Chondrocyte (in vitro differentiated cells): ENCODE measurements around the gene CHODL. TPM values are rescaled to one million over a fixed set of nuclear protein-coding genes. Genes with fewer than 3 reads are reported as not detected.

Source experiments
- DNase-seq: peaks from one replicate; pipeline ENCODE4 v3.0.0; 2021; ENCODE audit warnings: mixed read lengths, low spot score
- H3K27ac Mint-ChIP-seq: one replicate; pipeline ENCODE4 v1.8.0; 2021; ENCODE audit warnings: mild to moderate bottlenecking, moderate library complexity, mixed read lengths; ENCODE audit not compliant: unreplicated experiment
- H3K27me3 Mint-ChIP-seq: 2 replicates; pipeline ENCODE4 v1.8.0; 2021; ENCODE audit warnings: low read depth, mixed read lengths
- H3K36me3 Mint-ChIP-seq: 2 replicates; pipeline ENCODE4 v1.8.0; 2021; ENCODE audit warnings: low read depth, mixed read lengths
- H3K4me1 Mint-ChIP-seq: 2 replicates; pipeline ENCODE4 v1.8.0; 2021; ENCODE audit warnings: low read depth, mild to moderate bottlenecking, mixed read lengths
- H3K4me3 Mint-ChIP-seq: one replicate; pipeline ENCODE4 v1.8.0; 2021; ENCODE audit warnings: mild to moderate bottlenecking, moderate library complexity, mixed read lengths; ENCODE audit not compliant: unreplicated experiment
- H3K9me3 Mint-ChIP-seq: 2 replicates; pipeline ENCODE4 v1.8.0; 2021; ENCODE audit warnings: low read depth, mixed read lengths
- CTCF ChIP-seq: fragments of 200-600 bp; sonication (generic); IDR thresholded peaks from 2 replicates; pipeline ENCODE4 v1.5.0; 2021; ENCODE audit warnings: antibody characterized with exemption, mild to moderate bottlenecking, moderate library complexity
- total RNA-seq: library from RNA; stranded (reverse); gene quantifications from 3 replicates; pipeline ENCODE4 v1.2.1, GENCODE V29; 2021

CHODL gene
- total RNA-seq, 1 donor from 2014 or later, result 0.22 TPM

DNA sequence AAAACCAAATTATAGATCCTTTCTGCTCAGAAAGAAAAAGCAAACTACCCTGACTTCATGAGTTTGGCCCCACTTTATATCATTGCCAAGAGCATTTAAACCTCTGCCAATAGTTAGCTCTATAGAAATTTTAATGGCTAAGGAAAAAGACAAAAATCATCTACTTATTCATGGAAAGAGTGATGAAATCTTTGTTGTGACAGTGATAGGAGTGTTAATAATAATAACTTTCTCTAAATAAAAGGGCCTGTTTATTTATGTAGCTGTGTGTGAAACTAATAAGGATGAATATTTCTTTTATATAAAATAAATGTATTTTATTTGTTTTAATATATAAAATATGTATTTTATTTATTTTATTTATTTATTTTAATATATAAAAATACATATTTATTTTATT is 6.4 kb downstream of the CHODL start:
- DNase-seq, result no peak
- Mint-ChIP-seq H3K9me3 (no peaks in the 10 kb centered on the region), H3K36me3 (no peaks in the 10 kb centered on the region), H3K27ac (no peak overlapping the region), H3K4me3 (no peak overlapping the region), H3K4me1 (no peaks in the 10 kb centered on the region), H3K27me3 (peaks cover 12% of the 10 kb centered on the region)
- TF ChIP-seq CTCF, result no peak

- TF ChIP-seq CTCF, result no peak
- Mint-ChIP-seq H3K9me3 (no peaks in the 10 kb centered on the region), H3K27me3 (peaks cover 7% of the 10 kb centered on the region), H3K36me3 (no peaks in the 10 kb centered on the region), H3K4me3 (no peak overlapping the region), H3K27ac (no peak overlapping the region), H3K4me1 (no peaks in the 10 kb centered on the region)
- no peak for DNase-seq
Observed at GRCh38 chr21:18252256-18252655, 7.6 kb downstream of the CHODL start.

DNA sequence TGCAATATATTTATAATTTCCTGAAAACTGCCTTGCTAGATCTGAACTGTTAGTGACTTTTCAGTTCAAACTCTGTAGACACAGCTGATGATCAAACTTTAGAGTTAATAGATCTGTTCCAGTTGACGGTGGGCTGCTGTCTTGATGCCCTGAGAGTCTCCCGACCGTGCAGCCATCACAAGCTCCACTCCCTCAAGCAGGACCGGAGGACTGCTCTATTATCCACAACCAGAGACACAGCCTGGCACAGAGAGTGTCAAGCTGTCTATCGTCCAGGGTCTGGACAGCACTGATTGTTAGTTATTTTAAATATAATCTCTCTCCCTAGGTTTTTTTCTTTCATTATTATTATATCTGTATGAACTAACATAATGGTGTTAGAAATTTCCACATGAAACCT is 8.0 kb downstream of the CHODL start:
- no peak overlapping the region for H3K4me3 Mint-ChIP-seq
- H3K9me3 Mint-ChIP-seq, result no peaks in the 10 kb centered on the region
- H3K36me3 Mint-ChIP-seq, result no peaks in the 10 kb centered on the region

GRCh38 chr21:18253221-18253620 is 8.6 kb downstream of the CHODL start:
- TF ChIP-seq CTCF, result no peak
- no peak for DNase-seq
- H3K27me3 Mint-ChIP-seq, result peaks cover 7% of the 10 kb centered on the region
- H3K4me3 Mint-ChIP-seq, result no peak overlapping the region
- no peaks in the 10 kb centered on the region for H3K9me3 Mint-ChIP-seq
- H3K36me3 Mint-ChIP-seq, result no peaks in the 10 kb centered on the region
- no peak overlapping the region for H3K27ac Mint-ChIP-seq
- H3K4me1 Mint-ChIP-seq, result no peaks in the 10 kb centered on the region

More for the DNA sequence above, 8.0 kb downstream of the CHODL start:
- H3K27me3 Mint-ChIP-seq, result peaks cover 7% of the 10 kb centered on the region
- no peaks in the 10 kb centered on the region for H3K4me1 Mint-ChIP-seq
- no peak for TF ChIP-seq CTCF
- no peak for DNase-seq
- no peak overlapping the region for H3K27ac Mint-ChIP-seq

DNA sequence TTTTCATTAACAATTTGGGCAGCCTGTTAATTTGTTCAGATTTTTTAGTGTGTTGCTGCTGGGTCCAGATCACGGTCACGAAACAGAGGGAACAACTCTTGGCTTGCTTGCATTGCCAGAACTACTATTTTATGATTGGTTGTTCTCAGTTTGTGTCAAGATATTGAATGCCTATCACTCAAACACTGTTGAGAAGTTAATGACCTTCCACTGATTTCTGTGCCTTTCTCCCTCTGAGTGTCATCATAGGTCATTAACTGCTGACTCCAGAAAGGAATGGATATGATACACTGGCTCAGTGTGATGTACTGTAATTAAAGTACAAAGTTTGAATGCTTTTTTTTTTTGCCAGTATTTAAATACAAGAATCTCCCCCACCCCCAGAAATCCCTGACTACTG is 9.2 kb downstream of the CHODL start:
- H3K9me3 Mint-ChIP-seq, result no peaks in the 10 kb centered on the region
- H3K27me3 Mint-ChIP-seq, result peaks cover 7% of the 10 kb centered on the region
- H3K27ac Mint-ChIP-seq, result no peak overlapping the region
- TF ChIP-seq CTCF, result no peak
- no peaks in the 10 kb centered on the region for H3K4me1 Mint-ChIP-seq
- no peak for DNase-seq
- H3K36me3 Mint-ChIP-seq, result no peaks in the 10 kb centered on the region
- no peak overlapping the region for H3K4me3 Mint-ChIP-seq
